DND-41 (cell line): ENCODE results near the gene INPP5K.

ENCODE experiments used
- CTCF ChIP-seq: IDR thresholded peaks from 2 replicates; pipeline ENCODE4 v1.5.1; 2012; ENCODE audit warnings: borderline replicate concordance, low read length, moderate library complexity, mild to moderate bottlenecking; ENCODE audit not compliant: poor library complexity, severe bottlenecking; ENCODE audit errors: extremely low read depth
- EZH2 ChIP-seq: IDR thresholded peaks from 3 replicates; pipeline ENCODE4 v1.6.1; 2012; ENCODE audit warnings: borderline replicate concordance, low read depth, mild to moderate bottlenecking, moderate library complexity, low read length, inconsistent platforms; ENCODE audit not compliant: severe bottlenecking

- no peak for TF ChIP-seq CTCF
- TF ChIP-seq EZH2 = no peak
These were observed 30.7 kb downstream of the INPP5K start for GRCh38 chr17:1485423-1486376.
